GM12891 (cell line): ENCODE results near the gene INO80D.

Source experiments
- POLR2A ChIP-seq: IDR thresholded peaks from 2 replicates; pipeline ENCODE4 v1.6.1; 2011; ENCODE audit warnings: low read depth, low read length, control low read depth
- POLR2AphosphoS5 ChIP-seq: IDR thresholded peaks from 2 replicates; pipeline ENCODE4 v1.6.1; 2011; ENCODE audit warnings: low read depth, low read length, control low read depth
- POU2F2 ChIP-seq: IDR thresholded peaks from 2 replicates; pipeline ENCODE4 v1.6.1; 2011; ENCODE audit warnings: low read depth, mild to moderate bottlenecking, control low read depth, low read length, moderate library complexity
- SPI1 ChIP-seq: IDR thresholded peaks from 2 replicates; pipeline ENCODE4 v1.6.1; 2011; ENCODE audit warnings: low read depth, low read length, control low read depth
- TAF1 ChIP-seq: IDR thresholded peaks from 2 replicates; pipeline ENCODE4 v1.6.1; 2011; ENCODE audit warnings: low read depth, low read length, control low read depth

GRCh38 chr2:206054952-206055351 lies 31.0 kb downstream of the INO80D start:
- no peak for TF ChIP-seq POLR2A
- TF ChIP-seq POLR2AphosphoS5: no peak
- no peak for TF ChIP-seq SPI1
- no peak for TF ChIP-seq TAF1
- TF ChIP-seq POU2F2: no peak
